Breast epithelium (tissue), 3 donors: ENCODE results near the gene MDC1.

ENCODE experiments used
- CTCF ChIP-seq, 3 donors: fragments of 450-650 bp; IDR thresholded peaks; one replicate each; pipeline ENCODE4 v1.5.1; 2016 to 2017; ENCODE audit warnings: antibody characterized with exemption in 3 of 3, mild to moderate bottlenecking in 3 of 3, moderate library complexity in 3 of 3
- POLR2A ChIP-seq: fragments of 450-650 bp; IDR thresholded peaks from one replicate; pipeline ENCODE4 v1.6.1; 2016; ENCODE audit warnings: antibody characterized with exemption, mild to moderate bottlenecking, moderate library complexity

GRCh38 chr6:30681766-30682142, 35.3 kb downstream of the MDC1 start:
- TF ChIP-seq CTCF (IDR thresholded peaks at IDR 0.05) (no peak), POLR2A (no peak)
